Stimulated activated CD4-positive, alpha-beta T cell treated with anti-CD3 and anti-CD28 coated beads, Interleukin-12 subunit alpha, Interleukin-12 subunit beta, amount 100 ng/mL, for 24 hours (primary cell): ENCODE data around the gene HIVEP3.

Experiments used
- DNase-seq, 2 experiments: peaks; one replicate each; pipeline ENCODE4 v3.0.0-alpha.2; 2020; ENCODE audit warnings: low read depth in 2 of 2

Gene HIVEP3

DNA sequence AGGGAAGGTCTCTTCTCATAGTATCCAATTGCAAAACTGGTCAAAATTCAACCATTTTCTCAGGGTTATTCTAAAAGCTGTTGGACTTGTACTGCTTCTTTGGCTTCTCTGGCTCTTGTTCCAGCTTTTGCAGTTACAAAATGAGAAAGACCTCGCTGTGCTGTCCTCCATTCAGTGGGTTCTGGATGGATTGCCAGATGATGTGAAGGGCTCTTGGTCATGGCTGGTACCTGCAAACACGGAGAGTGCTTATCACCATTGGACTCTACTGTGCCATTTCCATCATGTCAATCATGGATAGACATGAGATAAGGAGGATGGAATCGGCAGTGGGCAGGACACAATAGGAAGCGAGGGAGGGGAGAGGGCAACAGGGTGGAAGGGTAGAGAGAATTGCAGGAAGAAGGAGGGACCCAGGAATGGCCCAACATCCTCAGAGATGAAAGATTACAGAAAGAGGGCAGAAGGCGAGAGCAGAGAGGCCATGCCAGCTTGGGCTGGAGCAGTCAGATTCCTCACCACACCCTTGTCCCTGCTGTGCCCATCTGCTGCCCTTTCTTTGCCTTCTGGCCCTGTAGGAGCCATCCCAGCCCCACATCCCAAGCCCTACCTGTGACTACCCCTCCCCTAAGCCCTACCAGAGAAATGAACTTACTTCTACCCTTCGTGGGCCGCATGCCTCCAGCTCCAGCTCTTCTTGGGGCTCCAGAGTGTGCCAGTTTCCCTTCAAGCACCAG, 70.3 kb downstream of the HIVEP3 start:
- DNase-seq: no peak

GRCh38 chr1:41847733-41848132, 71.0 kb downstream of the HIVEP3 start:
- no peak for DNase-seq

DNA sequence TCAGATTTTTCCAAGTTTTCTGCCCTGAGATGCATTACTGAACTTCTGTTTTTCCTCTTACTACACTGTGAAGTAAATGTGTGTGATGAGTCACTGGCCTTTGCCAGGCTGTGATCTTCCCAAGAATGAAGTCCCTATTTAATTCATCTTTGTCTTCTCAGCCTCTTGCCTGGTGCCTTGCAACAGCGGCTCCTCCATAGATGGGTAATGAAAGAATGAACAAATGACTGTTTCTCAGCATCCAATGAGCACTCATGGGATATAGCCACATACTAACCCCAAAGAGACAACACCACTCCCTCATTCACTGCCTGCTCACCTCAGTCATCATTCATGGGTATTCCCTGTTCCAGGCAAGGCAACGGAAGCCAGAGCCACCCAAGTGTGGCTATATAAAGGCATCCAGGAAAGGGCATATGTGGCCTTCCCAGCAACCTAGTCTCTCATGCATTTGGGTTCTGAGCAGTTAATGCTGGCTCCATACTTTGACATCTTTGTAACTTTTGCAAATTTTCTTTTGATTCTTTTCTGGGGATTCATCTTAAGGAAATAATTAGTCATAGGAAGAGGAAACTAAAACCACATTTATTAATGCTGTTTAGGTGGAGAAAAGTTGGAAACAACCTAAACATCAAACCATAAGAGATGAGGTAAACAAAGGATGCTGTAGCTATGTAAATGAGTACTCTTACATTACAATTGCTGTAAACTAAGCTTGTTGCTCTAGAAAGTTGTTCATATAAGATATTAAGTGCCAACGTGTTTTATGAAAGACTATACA, 71.9 kb downstream of the HIVEP3 start:
- DNase-seq: no peak

DNA sequence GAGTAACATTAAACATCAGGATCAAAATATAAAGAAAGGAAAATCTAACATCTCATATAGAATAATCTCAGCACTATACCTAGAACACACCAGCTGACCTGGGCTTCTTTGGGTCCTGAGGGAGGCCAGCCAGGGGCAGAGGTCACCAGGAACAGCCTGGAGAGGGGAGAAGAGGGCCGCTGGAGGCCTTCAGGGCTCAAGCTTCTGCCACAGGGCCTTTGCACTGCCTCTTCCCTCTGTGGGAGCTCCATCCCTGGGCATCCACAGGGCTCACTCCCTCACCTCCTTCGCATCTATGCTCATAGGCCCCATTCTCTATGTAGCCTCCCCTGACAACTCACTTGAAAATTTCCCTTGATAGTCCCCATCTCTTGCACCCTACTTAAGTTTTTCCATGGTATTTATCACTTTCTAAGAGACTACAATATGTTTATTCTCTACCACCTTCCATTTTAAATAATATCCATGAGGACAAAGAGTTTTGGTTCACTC, 73.9 kb downstream of the HIVEP3 start:
- no peak for DNase-seq

- DNase-seq: no peak
These were observed 74.5 kb downstream of the HIVEP3 start for GRCh38 chr1:41844255-41844654.

DNA sequence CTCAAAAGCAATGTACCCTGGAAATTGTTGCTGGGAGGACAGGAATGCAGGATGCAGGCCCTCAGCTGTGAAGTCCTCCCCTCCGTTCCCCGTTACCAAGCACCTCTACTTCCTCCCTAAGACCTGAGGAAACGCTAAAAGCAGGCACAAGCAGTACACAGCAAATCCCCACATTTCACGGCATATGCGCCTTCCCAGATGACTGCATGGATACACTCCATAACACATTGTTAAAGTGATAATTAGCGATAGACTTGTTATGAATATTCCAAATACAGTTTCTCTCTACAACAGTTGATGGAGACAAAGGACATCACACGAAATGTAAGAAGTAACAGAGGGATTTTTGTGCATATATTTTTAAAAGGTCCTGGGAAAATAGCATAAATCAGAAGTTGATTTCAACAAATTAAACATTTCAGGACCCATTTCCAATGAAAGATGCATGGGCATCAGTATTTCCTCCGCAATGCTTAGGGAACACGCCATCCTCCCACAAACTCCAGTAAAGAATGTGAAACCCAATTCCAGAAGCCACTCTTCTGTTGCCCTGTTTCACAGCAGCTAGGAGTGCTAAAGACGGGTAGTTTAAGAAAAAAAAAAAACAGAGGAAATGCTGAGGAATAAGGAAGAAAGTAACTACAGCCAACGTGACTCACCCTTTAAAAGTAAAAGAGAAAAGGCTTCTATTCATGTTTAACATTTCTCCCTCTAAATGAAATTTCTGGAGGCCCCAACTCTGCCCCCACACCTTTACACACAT, 75.5 kb downstream of the HIVEP3 start:
- no peak for DNase-seq

DNA sequence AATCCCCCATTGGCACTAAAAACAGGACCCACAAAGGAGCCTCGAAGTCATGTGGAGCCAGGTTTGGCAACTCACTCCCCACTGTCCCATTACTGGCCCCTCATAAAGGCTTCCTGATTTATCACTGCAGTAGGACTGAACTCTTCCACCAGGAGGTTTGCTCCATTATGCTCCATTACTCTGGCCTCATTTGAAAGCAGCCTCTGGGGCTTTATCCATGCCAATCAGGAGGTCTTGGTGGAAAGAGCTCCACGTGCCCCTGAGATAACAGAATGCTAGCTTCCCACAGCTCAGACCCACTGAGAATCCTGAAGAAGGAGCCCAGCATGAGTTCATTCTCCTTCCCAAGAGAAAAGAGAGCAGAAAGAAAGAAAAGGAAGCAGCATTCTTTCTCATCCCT, 76.4 kb downstream of the HIVEP3 start:
- no peak for DNase-seq

DNA sequence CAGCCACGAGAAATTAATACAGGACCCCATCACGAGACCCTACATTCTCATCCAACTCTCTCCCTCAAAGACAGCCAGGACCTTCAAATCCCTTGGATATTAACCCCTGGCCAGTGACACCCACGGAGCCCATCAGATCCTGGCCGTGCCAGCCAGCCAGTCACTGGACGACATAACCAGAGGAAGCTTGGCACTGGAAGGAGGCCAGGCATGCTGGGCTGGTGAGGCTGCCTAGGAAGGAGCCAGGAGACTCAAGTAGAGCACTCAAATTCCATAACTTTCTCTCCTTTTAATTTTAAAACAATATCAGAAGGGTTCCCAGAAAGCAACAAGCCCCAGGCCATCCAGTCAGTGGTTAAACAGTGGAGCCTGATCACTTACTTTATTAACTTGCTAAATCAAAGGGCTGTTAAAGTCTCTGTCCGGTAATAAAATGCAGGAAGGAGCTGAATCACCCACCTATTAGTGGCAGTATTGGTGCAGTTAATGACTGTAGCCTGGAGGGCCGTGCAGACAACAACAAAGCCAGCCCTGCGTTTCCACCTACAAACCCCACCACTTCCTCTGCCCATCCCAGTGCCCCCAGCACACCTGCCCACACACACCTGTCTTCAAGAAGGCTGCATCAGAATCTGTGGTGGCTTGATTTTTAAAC, 78.0 kb downstream of the HIVEP3 start:
- no peak for DNase-seq

DNA sequence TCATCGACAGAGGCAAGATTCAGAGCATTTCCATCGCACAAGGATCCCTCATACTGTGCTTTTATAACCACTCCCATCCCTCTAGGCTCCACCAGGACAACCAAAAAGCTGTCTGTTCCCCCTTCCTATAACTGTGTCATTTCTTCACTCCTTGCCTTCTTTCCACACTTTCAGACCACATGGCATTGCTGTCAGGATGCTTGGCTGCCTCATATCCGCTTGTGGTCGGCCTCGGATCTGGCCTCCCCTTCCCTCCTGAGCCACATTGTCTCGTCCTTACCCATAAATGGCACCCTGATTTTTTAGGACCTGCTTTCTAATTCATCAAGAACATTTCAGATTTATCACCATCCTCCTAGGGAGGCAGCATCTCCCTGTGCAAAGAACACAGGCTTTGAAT, 80.5 kb downstream of the HIVEP3 start:
- DNase-seq: no peak

- DNase-seq: no peak
These were observed 81.0 kb downstream of the HIVEP3 start for GRCh38 chr1:41837691-41838090.

DNA sequence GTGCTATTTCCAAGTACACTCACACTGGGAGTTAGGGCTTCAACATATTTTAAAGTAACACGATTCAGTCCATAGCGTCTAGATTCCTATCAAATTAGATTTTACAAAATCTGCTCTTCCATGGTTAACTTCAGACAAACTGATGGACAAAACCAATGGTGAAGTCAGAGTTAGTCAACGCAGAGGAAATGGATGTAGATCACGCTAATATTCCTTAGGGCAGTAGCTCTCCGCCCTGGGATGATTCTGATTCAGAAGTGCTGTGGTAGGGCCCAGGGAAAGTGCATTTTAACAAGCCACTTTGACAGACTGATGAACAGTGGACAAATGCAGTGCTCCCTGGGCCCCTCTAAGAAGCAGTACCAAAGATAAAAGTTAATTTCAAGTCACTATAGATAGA, 83.2 kb downstream of the HIVEP3 start:
- DNase-seq: no peak

- DNase-seq: no peak
These were observed 85.2 kb downstream of the HIVEP3 start for GRCh38 chr1:41833519-41834000.

DNA sequence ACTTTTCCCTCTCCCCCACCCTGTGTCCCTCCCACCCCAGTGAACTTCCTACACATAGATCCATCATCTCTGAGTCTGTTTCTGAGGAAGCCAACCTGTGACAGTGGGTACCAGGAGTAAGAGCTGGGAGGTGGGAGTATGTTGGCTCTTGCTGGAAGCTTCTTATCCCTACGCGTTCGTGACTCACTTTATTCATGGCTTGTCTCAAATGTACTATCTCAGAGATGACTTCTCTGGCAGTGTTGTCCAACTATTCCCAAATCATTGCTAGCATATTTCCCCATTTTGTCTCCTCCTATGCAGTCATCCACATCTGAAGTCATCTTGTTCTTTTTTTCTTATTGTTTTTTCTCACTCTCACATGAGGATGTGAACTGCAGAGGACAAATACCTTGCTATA, 88.0 kb downstream of the HIVEP3 start:
- no peak for DNase-seq

GRCh38 chr1:41827991-41828570, 90.6 kb downstream of the HIVEP3 start:
- DNase-seq: no peak

GRCh38 chr1:41823471-41823870, 95.3 kb downstream of the HIVEP3 start:
- DNase-seq: no peak

- DNase-seq: no peak
These were observed 95.9 kb downstream of the HIVEP3 start for GRCh38 chr1:41822866-41823265.

DNA sequence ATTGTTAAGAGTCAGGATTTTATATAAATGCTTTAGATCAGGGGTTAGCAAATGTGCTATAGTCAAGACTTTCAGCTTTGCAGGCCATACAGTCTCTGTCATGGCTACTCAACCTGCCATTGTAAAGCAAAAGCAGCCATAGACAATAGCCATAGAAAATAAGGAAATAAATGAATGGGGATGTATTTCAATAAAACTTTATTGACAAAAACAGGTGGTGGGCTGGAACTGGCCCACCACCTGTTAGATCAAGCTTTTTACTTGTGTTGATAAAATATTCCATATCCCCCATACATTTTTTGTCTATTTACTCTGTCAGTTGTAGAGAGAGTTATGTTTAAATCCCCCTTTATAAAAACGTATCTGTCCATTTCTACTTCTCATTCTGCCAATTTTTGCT, 98.9 kb downstream of the HIVEP3 start:
- no peak for DNase-seq

DNA sequence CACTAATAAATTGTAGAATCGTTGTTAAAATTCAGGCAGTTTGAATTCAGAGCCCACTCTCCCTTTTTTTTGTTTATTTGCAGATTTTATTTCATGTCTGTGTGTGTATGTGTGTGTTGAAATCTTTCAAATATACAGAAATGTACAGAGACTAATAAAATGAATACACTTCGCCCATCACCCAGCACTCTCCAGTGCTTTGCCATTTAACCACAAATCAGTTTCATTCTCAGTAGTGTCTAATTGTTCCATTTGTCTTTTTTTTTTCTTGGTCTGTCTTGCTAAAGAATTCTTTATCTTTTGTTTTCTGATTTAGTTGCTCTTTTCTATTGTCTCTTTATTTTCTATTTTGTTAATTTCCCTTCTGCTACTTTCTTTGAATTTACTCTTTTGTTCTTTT, 99.7 kb downstream of the HIVEP3 start:
- no peak for DNase-seq

DNA sequence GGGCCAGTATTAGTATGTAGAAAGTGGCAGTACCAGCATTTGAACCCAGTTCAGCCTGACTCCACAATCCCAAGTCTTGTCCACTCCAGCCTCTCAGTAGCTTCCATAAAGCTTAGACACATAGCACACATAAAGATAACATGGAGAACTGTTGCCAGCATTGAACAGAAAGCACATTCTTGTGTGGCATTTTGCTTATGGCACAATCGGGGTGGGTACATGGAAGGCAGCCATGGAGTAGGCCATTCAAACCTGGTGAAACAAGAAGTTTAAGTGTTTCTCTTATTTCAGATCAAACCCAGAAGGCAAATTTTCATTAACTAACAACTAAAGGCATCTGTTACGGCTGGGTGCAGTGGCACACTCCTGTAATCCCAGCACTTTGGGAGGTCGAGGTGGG, 102.7 kb downstream of the HIVEP3 start:
- no peak for DNase-seq

- DNase-seq: no peak
These were observed 104.7 kb downstream of the HIVEP3 start for GRCh38 chr1:41813755-41814745.
